Activated CD4-positive, alpha-beta memory T cell treated with anti-CD3 and anti-CD28 coated beads, Interleukin-2, amount 10 ng/mL, durations not matched to agents 7 days and 5 days (primary cell): ENCODE results near the gene IQCM. TPM values are rescaled to one million over a fixed set of nuclear protein-coding genes. Genes with fewer than 3 reads are reported as not detected.

ENCODE experiments used
- CTCF ChIA-PET: fragments of 350-600 bp; sonication (Branson Sonifier 250); formaldehyde crosslinking; loops from one replicate; lab custom pipeline; 2021; ENCODE audit warnings: antibody characterized with exemption, inconsistent platforms; lab: Charles Lee
- POLR2A ChIA-PET: fragments of 350-600 bp; sonication (Branson Sonifier 250); formaldehyde crosslinking; loops from one replicate; lab custom pipeline; 2021; ENCODE audit warnings: antibody characterized with exemption; lab: Charles Lee
- DNase-seq: peaks from one replicate; pipeline ENCODE4 v3.0.0-alpha.2; 2020
- H3K27ac Mint-ChIP-seq: one replicate; pipeline ENCODE4 v1.8.0; 2021; ENCODE audit warnings: mild to moderate bottlenecking, mixed read lengths
- H3K27me3 Mint-ChIP-seq: one replicate; pipeline ENCODE4 v1.8.0; 2021; ENCODE audit warnings: mixed read lengths
- H3K36me3 Mint-ChIP-seq: one replicate; pipeline ENCODE4 v1.8.0; 2021; ENCODE audit warnings: low read depth, mixed read lengths
- H3K4me1 Mint-ChIP-seq: one replicate; pipeline ENCODE4 v1.8.0; 2021; ENCODE audit warnings: mixed read lengths
- H3K4me3 Mint-ChIP-seq: one replicate; pipeline ENCODE4 v1.8.0; 2021; ENCODE audit warnings: mild to moderate bottlenecking, mixed read lengths
- H3K9me3 Mint-ChIP-seq: one replicate; pipeline ENCODE4 v1.8.0; 2021; ENCODE audit warnings: mixed read lengths
- total RNA-seq, 2 experiments: library from RNA; stranded (reverse); gene quantifications; one replicate each; pipeline ENCODE4 v1.2.3, GENCODE V29; 2021

Gene IQCM
- not detected for total RNA-seq

DNA sequence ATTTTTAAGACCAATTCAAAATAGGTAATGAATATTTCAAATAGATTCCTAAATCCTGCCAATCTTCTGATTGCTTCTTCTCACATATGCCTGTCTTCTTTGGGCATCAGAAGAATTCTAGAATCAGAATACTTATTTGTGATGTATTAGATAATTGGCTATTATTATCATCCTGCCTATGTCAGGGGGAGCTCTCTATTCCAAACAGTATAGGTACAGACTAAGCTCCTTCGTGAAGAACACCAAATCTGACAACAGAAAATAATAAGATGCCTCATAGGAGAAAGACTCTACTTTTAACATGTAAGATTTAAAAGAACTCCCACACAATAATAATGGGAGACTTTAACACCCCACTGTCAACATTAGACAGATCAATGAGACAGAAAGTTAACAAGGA lies at the start of gene IQCM:
TSS of gene IQCM (minus strand) at position 101 of the 400 bp plus-strand sequence. CDS start 73,152 bp downstream, outside the sequence.
- H3K36me3 Mint-ChIP-seq = no peaks in the 10 kb centered on the region
- H3K27me3 Mint-ChIP-seq = no peaks in the 10 kb centered on the region
- no peak for DNase-seq
- H3K27ac Mint-ChIP-seq = no peak within 1 kb of the TSS
- POLR2A ChIA-PET = no interaction called here
- CTCF ChIA-PET = no interaction called here
- H3K9me3 Mint-ChIP-seq = peaks cover 2% of the 10 kb centered on the region
- no peak within 1 kb of the TSS for H3K4me3 Mint-ChIP-seq
- no peaks in the 10 kb centered on the region for H3K4me1 Mint-ChIP-seq

- Mint-ChIP-seq H3K4me3 (no peak overlapping the region), H3K9me3 (no peaks in the 10 kb centered on the region), H3K4me1 (no peaks in the 10 kb centered on the region), H3K27me3 (no peaks in the 10 kb centered on the region), H3K27ac (no peak overlapping the region), H3K36me3 (no peaks in the 10 kb centered on the region)
- CTCF ChIA-PET = no interaction called here
- POLR2A ChIA-PET = no interaction called here
- DNase-seq = no peak
These were observed 41.8 kb upstream of the IQCM start for GRCh38 chr4:149857446-149857845.

DNA sequence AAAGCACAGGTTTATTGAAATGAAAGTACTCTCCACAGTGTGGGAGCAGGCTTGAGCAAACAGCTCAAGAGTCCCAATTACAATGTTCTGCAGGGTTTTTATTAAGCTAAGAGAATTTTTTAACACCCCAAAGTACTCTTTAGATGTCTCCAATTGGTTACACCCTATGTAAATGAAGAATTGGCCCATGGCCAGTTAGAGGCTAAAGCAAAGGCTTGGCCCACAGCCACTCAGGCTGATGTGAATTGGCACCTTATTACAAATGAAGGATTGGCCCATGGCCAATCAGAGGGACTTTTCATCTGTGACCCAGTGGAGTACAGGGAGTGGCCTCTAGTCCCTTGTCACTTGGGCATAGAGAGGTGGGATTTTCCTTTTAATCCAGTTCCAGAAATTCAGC lies 30.1 kb upstream of the IQCM start:
- POLR2A ChIA-PET = no interaction called here
- Mint-ChIP-seq H3K27ac (no peak overlapping the region), H3K4me3 (no peak overlapping the region), H3K27me3 (no peaks in the 10 kb centered on the region), H3K4me1 (no peaks in the 10 kb centered on the region), H3K36me3 (no peaks in the 10 kb centered on the region), H3K9me3 (peaks cover 2% of the 10 kb centered on the region)
- CTCF ChIA-PET = no interaction called here
- no peak for DNase-seq

GRCh38 chr4:149841686-149842085 lies 26.0 kb upstream of the IQCM start:
- no peak for DNase-seq
- Mint-ChIP-seq H3K27me3 (no peaks in the 10 kb centered on the region), H3K4me3 (no peak overlapping the region), H3K27ac (no peak overlapping the region), H3K9me3 (no peaks in the 10 kb centered on the region), H3K36me3 (no peaks in the 10 kb centered on the region), H3K4me1 (no peaks in the 10 kb centered on the region)
- ChIA-PET CTCF (no interaction called here), POLR2A (no interaction called here)

- H3K4me1 Mint-ChIP-seq = no peaks in the 10 kb centered on the region
- no peak overlapping the region for H3K27ac Mint-ChIP-seq
- POLR2A ChIA-PET = no interaction called here
- H3K4me3 Mint-ChIP-seq = no peak overlapping the region
- no peaks in the 10 kb centered on the region for H3K36me3 Mint-ChIP-seq
- H3K9me3 Mint-ChIP-seq = no peaks in the 10 kb centered on the region
- CTCF ChIA-PET = no interaction called here
- H3K27me3 Mint-ChIP-seq = no peaks in the 10 kb centered on the region
- no peak for DNase-seq
These were observed 22.4 kb upstream of the IQCM start for GRCh38 chr4:149838036-149838435.

GRCh38 chr4:149836546-149836945 lies 20.9 kb upstream of the IQCM start:
- no peaks in the 10 kb centered on the region for H3K36me3 Mint-ChIP-seq
- no peaks in the 10 kb centered on the region for H3K27me3 Mint-ChIP-seq
- no peak overlapping the region for H3K27ac Mint-ChIP-seq
- no peaks in the 10 kb centered on the region for H3K9me3 Mint-ChIP-seq
- CTCF ChIA-PET = no interaction called here
- no peak for DNase-seq
- POLR2A ChIA-PET = no interaction called here
- no peaks in the 10 kb centered on the region for H3K4me1 Mint-ChIP-seq
- H3K4me3 Mint-ChIP-seq = no peak overlapping the region

GRCh38 chr4:149835280-149835679 lies 19.6 kb upstream of the IQCM start:
- no peaks in the 10 kb centered on the region for H3K36me3 Mint-ChIP-seq
- H3K27me3 Mint-ChIP-seq = no peaks in the 10 kb centered on the region
- H3K27ac Mint-ChIP-seq = no peak overlapping the region
- no peaks in the 10 kb centered on the region for H3K4me1 Mint-ChIP-seq
- no peak overlapping the region for H3K4me3 Mint-ChIP-seq
- ChIA-PET CTCF (no interaction called here), POLR2A (no interaction called here)
- H3K9me3 Mint-ChIP-seq = no peaks in the 10 kb centered on the region
- no peak for DNase-seq

DNA sequence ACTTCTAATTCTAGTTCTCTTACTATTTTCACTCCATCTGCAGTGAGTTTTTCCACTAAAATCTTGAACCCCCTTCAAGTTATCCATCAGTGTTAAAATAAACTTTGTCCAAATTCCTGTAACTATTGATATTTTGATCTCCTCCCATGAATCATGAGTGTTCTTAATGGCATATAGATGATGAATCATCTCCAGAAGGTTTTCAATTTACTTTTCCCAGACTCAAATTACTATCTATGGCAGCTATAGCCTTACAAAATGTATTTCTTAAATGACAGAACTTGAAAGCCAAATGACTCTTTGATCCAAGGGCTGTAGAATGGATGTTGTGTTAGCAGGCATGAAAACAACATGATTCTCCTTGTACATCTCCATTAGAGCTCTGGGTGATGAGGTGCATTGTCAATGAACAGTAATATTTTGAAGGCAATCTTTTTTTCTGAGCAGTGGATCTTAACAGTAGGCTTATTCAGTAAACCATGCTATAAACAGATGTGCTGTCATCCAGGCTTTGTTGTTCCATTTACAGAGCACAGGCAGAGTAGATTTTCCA lies 16.1 kb upstream of the IQCM start:
- CTCF ChIA-PET = no interaction called here
- H3K4me3 Mint-ChIP-seq = no peak overlapping the region

GRCh38 chr4:149830823-149831222 lies 15.2 kb upstream of the IQCM start:
- Mint-ChIP-seq H3K27ac (no peak overlapping the region), H3K4me3 (no peak overlapping the region), H3K27me3 (no peaks in the 10 kb centered on the region), H3K9me3 (no peaks in the 10 kb centered on the region), H3K4me1 (no peaks in the 10 kb centered on the region), H3K36me3 (no peaks in the 10 kb centered on the region)
- DNase-seq = no peak
- ChIA-PET POLR2A (no interaction called here), CTCF (no interaction called here)

More for the DNA sequence above, 16.1 kb upstream of the IQCM start:
- no peak for DNase-seq
- Mint-ChIP-seq H3K27ac (no peak overlapping the region), H3K27me3 (no peaks in the 10 kb centered on the region), H3K36me3 (no peaks in the 10 kb centered on the region), H3K4me1 (no peaks in the 10 kb centered on the region), H3K9me3 (no peaks in the 10 kb centered on the region)
- POLR2A ChIA-PET = no interaction called here

DNA sequence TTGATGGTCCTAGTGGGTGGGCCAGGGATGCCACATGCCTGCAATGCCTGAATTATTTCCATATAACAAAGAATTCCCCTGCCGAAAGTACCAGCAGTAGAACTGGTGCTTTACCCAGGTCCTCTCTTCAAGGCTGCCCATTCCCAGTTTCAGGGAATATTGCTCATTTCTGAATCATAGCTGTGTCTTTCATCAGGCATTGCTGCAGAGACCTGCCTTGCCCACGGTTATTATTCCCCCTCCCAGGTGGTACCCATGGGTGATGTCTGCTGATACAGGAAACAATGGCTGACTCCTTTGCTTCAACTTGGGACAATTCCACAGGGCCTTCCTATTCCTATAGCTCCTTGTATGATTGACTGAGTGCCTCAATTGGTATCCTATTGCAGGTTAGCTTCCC lies 9.7 kb upstream of the IQCM start:
- DNase-seq = no peak
- no peaks in the 10 kb centered on the region for H3K36me3 Mint-ChIP-seq
- no peaks in the 10 kb centered on the region for H3K27me3 Mint-ChIP-seq
- no peak overlapping the region for H3K27ac Mint-ChIP-seq
- POLR2A ChIA-PET = no interaction called here
- H3K4me3 Mint-ChIP-seq = no peak overlapping the region
- CTCF ChIA-PET = no interaction called here
- H3K9me3 Mint-ChIP-seq = no peaks in the 10 kb centered on the region
- no peaks in the 10 kb centered on the region for H3K4me1 Mint-ChIP-seq

- DNase-seq = no peak
- no peaks in the 10 kb centered on the region for H3K9me3 Mint-ChIP-seq
- H3K36me3 Mint-ChIP-seq = no peaks in the 10 kb centered on the region
- H3K4me3 Mint-ChIP-seq = no peak overlapping the region
- ChIA-PET POLR2A (no interaction called here), CTCF (no interaction called here)
- H3K4me1 Mint-ChIP-seq = no peaks in the 10 kb centered on the region
- H3K27ac Mint-ChIP-seq = no peak overlapping the region
- no peaks in the 10 kb centered on the region for H3K27me3 Mint-ChIP-seq
These were observed 8.2 kb upstream of the IQCM start for GRCh38 chr4:149823769-149824221.

DNA sequence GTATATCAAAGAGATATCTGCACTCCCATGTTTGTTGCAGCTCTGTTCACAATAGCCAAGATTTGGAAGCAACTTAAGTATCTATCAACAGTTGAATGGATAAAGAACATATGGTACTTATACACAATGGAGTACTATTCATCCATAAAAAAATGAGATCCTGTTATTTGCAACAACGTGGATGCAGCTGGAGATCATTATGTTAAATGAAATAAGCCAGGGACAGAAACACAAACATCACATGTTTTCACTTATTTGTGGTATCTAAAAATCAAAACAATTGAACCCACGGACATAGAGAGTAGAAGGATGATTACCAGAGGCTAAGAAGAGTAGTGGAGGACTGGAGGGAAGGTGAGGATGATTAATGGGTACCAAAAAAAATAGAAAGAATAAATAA lies 14.2 kb downstream of the IQCM start:
- no peaks in the 10 kb centered on the region for H3K27me3 Mint-ChIP-seq
- no peak for DNase-seq
- no peaks in the 10 kb centered on the region for H3K9me3 Mint-ChIP-seq
- CTCF ChIA-PET = no interaction called here
- no peaks in the 10 kb centered on the region for H3K4me1 Mint-ChIP-seq
- H3K36me3 Mint-ChIP-seq = no peaks in the 10 kb centered on the region
- POLR2A ChIA-PET = no interaction called here
- H3K4me3 Mint-ChIP-seq = no peak overlapping the region
- H3K27ac Mint-ChIP-seq = no peak overlapping the region

DNA sequence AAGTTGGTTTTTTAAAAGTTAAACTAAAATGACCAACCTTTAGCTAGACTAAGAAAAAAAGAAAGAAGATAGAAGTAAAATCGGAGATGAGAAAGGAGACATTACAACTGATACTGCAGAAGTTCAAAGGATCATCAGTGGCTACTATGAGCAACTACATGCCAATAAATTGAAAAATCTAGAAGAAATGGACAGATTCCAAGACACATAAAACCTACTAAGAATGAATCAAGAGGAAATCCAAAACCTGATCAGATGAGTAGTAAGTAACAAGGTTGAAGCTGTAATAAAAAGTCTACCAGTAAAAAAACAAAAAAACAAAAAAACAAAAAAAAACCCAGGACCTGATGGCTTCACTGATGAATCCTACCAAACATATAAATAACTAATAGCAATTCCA lies 16.1 kb downstream of the IQCM start:
- H3K4me1 Mint-ChIP-seq = no peaks in the 10 kb centered on the region
- ChIA-PET CTCF (no interaction called here), POLR2A (no interaction called here)
- no peaks in the 10 kb centered on the region for H3K9me3 Mint-ChIP-seq
- DNase-seq = no peak
- no peak overlapping the region for H3K27ac Mint-ChIP-seq
- no peaks in the 10 kb centered on the region for H3K27me3 Mint-ChIP-seq
- no peak overlapping the region for H3K4me3 Mint-ChIP-seq
- H3K36me3 Mint-ChIP-seq = no peaks in the 10 kb centered on the region

- DNase-seq = no peak
- no peaks in the 10 kb centered on the region for H3K27me3 Mint-ChIP-seq
- POLR2A ChIA-PET = no interaction called here
- H3K36me3 Mint-ChIP-seq = no peaks in the 10 kb centered on the region
- no peaks in the 10 kb centered on the region for H3K4me1 Mint-ChIP-seq
- H3K4me3 Mint-ChIP-seq = no peak overlapping the region
- H3K9me3 Mint-ChIP-seq = no peaks in the 10 kb centered on the region
- CTCF ChIA-PET = no interaction called here
- no peak overlapping the region for H3K27ac Mint-ChIP-seq
These were observed 19.3 kb downstream of the IQCM start for GRCh38 chr4:149796381-149796780.
